Measurements from ENCODE around the gene MEGF8.

Gene MEGF8

GRCh38 chr19:42288881-42289555 is 36.4 kb upstream of the MEGF8 start:
- no peak for DNase-seq
- Histone ChIP-seq H2BK15ac (replicated peaks; ENCODE audit: low read depth) (no peak overlapping the region), H2BK5ac (ENCODE audit: low read length) (no peak overlapping the region), H3K4me3 (ENCODE audit: low read length) (no peak overlapping the region), H3K4me1 (ENCODE audit: control insufficient read depth, low read depth, low read length) (no peaks in the 10 kb centered on the region), H4K8ac (ENCODE audit: low read depth, low read length) (no peak overlapping the region), H3K79me2 (ENCODE audit: control insufficient read depth, insufficient read depth, low read length) (peaks cover 13% of the 10 kb centered on the region), H3K4me2 (ENCODE audit: low read length) (no peak overlapping the region), H3K27ac (ENCODE audit: low read depth, low read length) (no peak overlapping the region), H3K36me3 (ENCODE audit: control insufficient read depth, insufficient read depth, low read length) (peaks cover 8% of the 10 kb centered on the region), H3K56ac (ENCODE audit: low read length) (no peak overlapping the region), H3K4ac (ENCODE audit: low read depth, low read length) (no peak overlapping the region), H2BK120ac (ENCODE audit: low read depth, low read length) (no peak overlapping the region), H4K5ac (ENCODE audit: low read length) (no peak overlapping the region), H3K27me3 (ENCODE audit: insufficient read depth, low read length, poor library complexity) (no peaks in the 10 kb centered on the region), H3K79me1 (ENCODE audit: low read length) (peaks cover 12% of the 10 kb centered on the region), H3K9ac (ENCODE audit: low read length) (no peak overlapping the region), H3K18ac (ENCODE audit: low read length) (no peak overlapping the region), H3K23ac (ENCODE audit: low read length) (no peak overlapping the region), H2AK5ac (ENCODE audit: low read length) (no peak overlapping the region)
- WGBS (ENCODE audit: extremely low coverage, insufficient coverage, low lambda C conversion rate): no CpG with 5 or more reads among the region's 22 CpGs

GRCh38 chr19:42289556-42290041 is 35.8 kb upstream of the MEGF8 start:
- H4K8ac ChIP-seq (ENCODE audit: low read depth, low read length): no peak overlapping the region
- H3K56ac ChIP-seq (ENCODE audit: low read length): no peak overlapping the region
- H3K79me2 ChIP-seq (ENCODE audit: control insufficient read depth, insufficient read depth, low read length): peaks cover 12% of the 10 kb centered on the region
- no peak overlapping the region for H4K5ac ChIP-seq (ENCODE audit: low read length)
- DNase-seq: no peak
- H3K79me1 ChIP-seq (ENCODE audit: low read length): peaks cover 11% of the 10 kb centered on the region
- H3K27me3 ChIP-seq (ENCODE audit: insufficient read depth, low read length, poor library complexity): no peaks in the 10 kb centered on the region
- no peak overlapping the region for H3K4me2 ChIP-seq (ENCODE audit: low read length)
- no peak overlapping the region for H3K9ac ChIP-seq (ENCODE audit: low read length)
- no peak overlapping the region for H3K23ac ChIP-seq (ENCODE audit: low read length)
- no peaks in the 10 kb centered on the region for H3K4me1 ChIP-seq (ENCODE audit: control insufficient read depth, low read depth, low read length)
- no peak overlapping the region for H2BK15ac ChIP-seq (replicated peaks; ENCODE audit: low read depth)
- H3K4me3 ChIP-seq (ENCODE audit: low read length): no peak overlapping the region
- H3K36me3 ChIP-seq (ENCODE audit: control insufficient read depth, insufficient read depth, low read length): peaks cover 8% of the 10 kb centered on the region
- H3K4ac ChIP-seq (ENCODE audit: low read depth, low read length): no peak overlapping the region
- H3K27ac ChIP-seq (ENCODE audit: low read depth, low read length): no peak overlapping the region
- H2BK120ac ChIP-seq (ENCODE audit: low read depth, low read length): no peak overlapping the region
- no peak overlapping the region for H2BK5ac ChIP-seq (ENCODE audit: low read length)
- WGBS (ENCODE audit: extremely low coverage, insufficient coverage, low lambda C conversion rate): no CpG with 5 or more reads among the region's 8 CpGs
- no peak overlapping the region for H2AK5ac ChIP-seq (ENCODE audit: low read length)
- H3K18ac ChIP-seq (ENCODE audit: low read length): no peak overlapping the region

- no CpG with 5 or more reads among the region's 13 CpGs for WGBS (ENCODE audit: extremely low coverage, insufficient coverage, low lambda C conversion rate)
- Histone ChIP-seq H3K27ac (ENCODE audit: low read depth, low read length) (no peak overlapping the region), H2BK5ac (ENCODE audit: low read length) (no peak overlapping the region)
Observed at GRCh38 chr19:42290136-42290522, 35.3 kb upstream of the MEGF8 start.

GRCh38 chr19:42290523-42291434 is 34.7 kb upstream of the MEGF8 start:
- H2BK120ac ChIP-seq (ENCODE audit: low read depth, low read length): no peak overlapping the region
- H4K5ac ChIP-seq (ENCODE audit: low read length): no peak overlapping the region
- WGBS (ENCODE audit: extremely low coverage, insufficient coverage, low lambda C conversion rate): no CpG with 5 or more reads among the region's 31 CpGs
- no peaks in the 10 kb centered on the region for H3K4me1 ChIP-seq (ENCODE audit: control insufficient read depth, low read depth, low read length)
- H2AK5ac ChIP-seq (ENCODE audit: low read length): no peak overlapping the region
- H2BK15ac ChIP-seq (replicated peaks; ENCODE audit: low read depth): no peak overlapping the region
- no peak for DNase-seq
- no peak overlapping the region for H3K18ac ChIP-seq (ENCODE audit: low read length)
- no peak overlapping the region for H3K4me2 ChIP-seq (ENCODE audit: low read length)
- peaks cover 3% of the 10 kb centered on the region for H3K79me2 ChIP-seq (ENCODE audit: control insufficient read depth, insufficient read depth, low read length)
- H3K27me3 ChIP-seq (ENCODE audit: insufficient read depth, low read length, poor library complexity): no peaks in the 10 kb centered on the region
- no peak overlapping the region for H3K23ac ChIP-seq (ENCODE audit: low read length)
- no peak overlapping the region for H2BK5ac ChIP-seq (ENCODE audit: low read length)
- H3K79me1 ChIP-seq (ENCODE audit: low read length): peaks cover 4% of the 10 kb centered on the region
- no peak overlapping the region for H3K4me3 ChIP-seq (ENCODE audit: low read length)
- no peak overlapping the region for H3K56ac ChIP-seq (ENCODE audit: low read length)
- H4K8ac ChIP-seq (ENCODE audit: low read depth, low read length): no peak overlapping the region
- no peak overlapping the region for H3K27ac ChIP-seq (ENCODE audit: low read depth, low read length)
- no peak overlapping the region for H3K4ac ChIP-seq (ENCODE audit: low read depth, low read length)
- peaks cover 8% of the 10 kb centered on the region for H3K36me3 ChIP-seq (ENCODE audit: control insufficient read depth, insufficient read depth, low read length)
- no peak overlapping the region for H3K9ac ChIP-seq (ENCODE audit: low read length)

More at GRCh38 chr19:42290136-42290522, 35.3 kb upstream of the MEGF8 start:
- Histone ChIP-seq H3K4me1 (ENCODE audit: control insufficient read depth, low read depth, low read length) (no peaks in the 10 kb centered on the region), H3K9ac (ENCODE audit: low read length) (no peak overlapping the region), H3K4me2 (ENCODE audit: low read length) (no peak overlapping the region), H3K4me3 (ENCODE audit: low read length) (no peak overlapping the region), H3K18ac (ENCODE audit: low read length) (no peak overlapping the region), H3K36me3 (ENCODE audit: control insufficient read depth, insufficient read depth, low read length) (peaks cover 8% of the 10 kb centered on the region), H3K56ac (ENCODE audit: low read length) (no peak overlapping the region), H2AK5ac (ENCODE audit: low read length) (no peak overlapping the region), H3K79me2 (ENCODE audit: control insufficient read depth, insufficient read depth, low read length) (peaks cover 8% of the 10 kb centered on the region), H4K8ac (ENCODE audit: low read depth, low read length) (no peak overlapping the region), H3K27me3 (ENCODE audit: insufficient read depth, low read length, poor library complexity) (no peaks in the 10 kb centered on the region), H2BK15ac (replicated peaks; ENCODE audit: low read depth) (no peak overlapping the region), H2BK120ac (ENCODE audit: low read depth, low read length) (no peak overlapping the region), H3K79me1 (ENCODE audit: low read length) (peaks cover 7% of the 10 kb centered on the region), H3K4ac (ENCODE audit: low read depth, low read length) (no peak overlapping the region), H3K23ac (ENCODE audit: low read length) (no peak overlapping the region), H4K5ac (ENCODE audit: low read length) (no peak overlapping the region)
- DNase-seq: no peak

GRCh38 chr19:42291435-42291810 is 34.0 kb upstream of the MEGF8 start:
- H2AK5ac ChIP-seq (ENCODE audit: low read length): no peak overlapping the region
- H2BK120ac ChIP-seq (ENCODE audit: low read depth, low read length): no peak overlapping the region
- H3K4ac ChIP-seq (ENCODE audit: low read depth, low read length): no peak overlapping the region
- no peak overlapping the region for H3K4me2 ChIP-seq (ENCODE audit: low read length)
- H3K79me1 ChIP-seq (ENCODE audit: low read length): no peaks in the 10 kb centered on the region
- H2BK15ac ChIP-seq (replicated peaks; ENCODE audit: low read depth): no peak overlapping the region
- H3K9ac ChIP-seq (ENCODE audit: low read length): no peak overlapping the region
- no peak overlapping the region for H3K4me3 ChIP-seq (ENCODE audit: low read length)
- H3K27me3 ChIP-seq (ENCODE audit: insufficient read depth, low read length, poor library complexity): no peaks in the 10 kb centered on the region
- no peak overlapping the region for H3K27ac ChIP-seq (ENCODE audit: low read depth, low read length)
- no peak overlapping the region for H3K18ac ChIP-seq (ENCODE audit: low read length)
- H3K4me1 ChIP-seq (ENCODE audit: control insufficient read depth, low read depth, low read length): no peaks in the 10 kb centered on the region
- no peak overlapping the region for H2BK5ac ChIP-seq (ENCODE audit: low read length)
- H4K8ac ChIP-seq (ENCODE audit: low read depth, low read length): no peak overlapping the region
- no peaks in the 10 kb centered on the region for H3K79me2 ChIP-seq (ENCODE audit: control insufficient read depth, insufficient read depth, low read length)
- no peak overlapping the region for H3K23ac ChIP-seq (ENCODE audit: low read length)
- peak; percentile 50 for DNase-seq
- H3K36me3 ChIP-seq (ENCODE audit: control insufficient read depth, insufficient read depth, low read length): peaks cover 8% of the 10 kb centered on the region
- H3K56ac ChIP-seq (ENCODE audit: low read length): no peak overlapping the region
- H4K5ac ChIP-seq (ENCODE audit: low read length): no peak overlapping the region
- WGBS (ENCODE audit: extremely low coverage, insufficient coverage, low lambda C conversion rate): no CpG with 5 or more reads among the region's 9 CpGs

All from mesendoderm (in vitro differentiated cells).